HG03103 (cell line): ENCODE data around the gene EBNA1BP2.
"Not testable (repeated sequence)": the region's sequence is repeated elsewhere in the genome, so short reads cannot be mapped to it uniquely, and the experiment has no call there.

Source experiments
- ATAC-seq: cut with Tn5 transposase; IDR thresholded peaks from one replicate; pipeline ENCODE4 v1.9.1; 2021; ENCODE audit warnings: low read depth; ENCODE audit not compliant: unreplicated experiment

Gene EBNA1BP2

DNA sequence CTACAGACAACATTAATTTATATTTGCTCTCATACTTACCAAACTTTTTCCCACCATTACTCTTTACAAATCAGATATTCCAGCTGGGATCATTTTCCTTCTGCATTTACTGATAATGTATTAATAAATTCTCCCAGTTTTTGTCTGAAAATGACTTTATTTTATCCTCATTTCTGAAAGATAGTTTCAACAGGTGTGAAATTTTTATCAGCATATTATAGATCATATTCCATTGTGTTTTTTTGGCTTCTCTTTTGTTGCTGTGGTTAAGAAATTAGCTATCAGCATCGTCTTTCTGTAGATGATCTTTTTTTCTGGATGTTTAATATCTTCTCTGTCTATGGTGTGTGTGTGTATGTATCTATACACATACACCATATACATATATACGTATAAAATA is 2.8 kb upstream of the EBNA1BP2 start:
- ATAC-seq, result no peak

DNA sequence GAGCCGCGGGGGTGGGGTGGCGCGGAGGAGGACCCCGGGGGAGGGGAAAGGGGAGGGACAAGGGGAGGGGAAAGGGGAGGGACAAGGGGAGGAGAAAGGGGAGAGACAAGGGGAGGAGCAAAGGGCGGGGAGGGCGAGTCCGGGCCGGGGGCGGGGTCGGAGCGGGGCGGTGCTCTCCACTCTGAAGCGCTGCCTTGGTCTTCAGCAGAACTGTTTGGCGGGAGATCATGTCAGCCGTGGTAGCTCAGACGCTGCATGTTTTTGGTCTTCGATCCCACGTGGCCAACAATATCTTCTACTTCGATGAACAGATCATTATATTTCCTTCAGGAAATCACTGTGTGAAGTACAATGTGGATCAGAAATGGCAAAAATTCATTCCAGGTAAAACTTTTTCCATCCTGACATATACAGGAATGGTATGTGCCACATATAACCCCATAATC is 460 bp upstream of the EBNA1BP2 start:
- ATAC-seq, result peak; percentile 39

DNA sequence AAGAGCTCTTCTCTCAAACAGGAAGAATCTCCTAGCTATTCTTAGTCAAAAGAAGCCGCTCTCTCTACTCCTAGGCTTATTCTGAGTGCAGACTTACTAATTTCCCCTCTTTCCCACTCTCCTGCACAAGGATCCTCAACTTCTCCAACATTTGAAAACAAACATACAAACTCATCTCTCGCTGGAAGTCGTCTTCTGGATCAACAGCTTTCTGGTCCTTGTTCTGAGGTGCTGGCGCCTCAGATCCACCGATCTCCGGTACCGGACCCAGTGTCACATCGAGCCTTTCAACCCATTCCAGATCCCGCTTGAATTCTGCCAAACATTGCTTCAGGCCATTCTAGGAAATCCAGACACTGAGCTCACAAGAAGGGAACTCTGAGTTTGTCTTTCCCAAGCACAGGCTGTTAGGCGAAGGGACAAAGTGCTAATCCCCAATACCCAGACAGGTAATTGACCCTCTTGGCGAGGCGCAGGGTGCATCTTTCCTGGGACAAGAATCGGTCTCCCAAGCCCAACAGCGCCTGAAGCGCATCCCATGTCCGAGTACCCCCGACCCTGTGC is 696 bp downstream of the EBNA1BP2 start:
- ATAC-seq, result no peak

DNA sequence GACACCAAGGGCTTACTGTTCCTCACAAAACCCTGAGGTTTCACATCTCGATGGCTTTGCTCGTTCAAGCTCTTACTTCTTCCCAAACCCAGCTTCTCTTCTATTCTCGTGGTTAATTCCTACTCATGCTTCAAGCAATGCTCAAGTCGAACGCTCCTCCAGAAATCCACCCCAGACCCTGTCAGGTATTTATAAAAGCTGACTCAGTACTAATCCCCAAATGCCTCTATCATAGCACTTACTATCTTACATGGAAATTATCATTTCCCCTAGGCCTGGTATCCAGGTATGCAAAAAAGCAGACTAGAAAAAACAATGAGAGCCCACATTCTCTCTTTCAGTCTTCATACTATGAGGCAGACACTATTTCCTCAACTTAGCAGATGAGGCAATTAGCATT is 6.3 kb downstream of the EBNA1BP2 start:
- no peak for ATAC-seq

DNA sequence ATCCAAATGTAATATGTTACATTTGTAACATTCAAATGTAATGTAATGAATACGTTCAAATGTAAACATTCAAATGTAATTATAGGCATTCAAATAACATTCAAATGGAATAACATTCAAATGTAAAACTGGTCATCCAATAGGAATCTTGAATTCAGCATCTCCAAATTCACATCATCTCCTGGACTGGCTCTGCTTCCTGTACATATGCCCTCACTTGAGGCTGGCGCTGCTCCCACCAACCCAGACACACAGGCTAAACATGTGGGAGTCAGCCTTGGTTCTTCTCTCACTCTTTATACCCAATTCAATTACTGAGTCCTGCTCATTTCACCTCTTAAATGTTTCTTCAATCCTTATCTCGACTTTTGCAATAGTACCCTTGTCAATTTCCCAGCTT is 6.9 kb downstream of the EBNA1BP2 start:
- no peak for ATAC-seq

DNA sequence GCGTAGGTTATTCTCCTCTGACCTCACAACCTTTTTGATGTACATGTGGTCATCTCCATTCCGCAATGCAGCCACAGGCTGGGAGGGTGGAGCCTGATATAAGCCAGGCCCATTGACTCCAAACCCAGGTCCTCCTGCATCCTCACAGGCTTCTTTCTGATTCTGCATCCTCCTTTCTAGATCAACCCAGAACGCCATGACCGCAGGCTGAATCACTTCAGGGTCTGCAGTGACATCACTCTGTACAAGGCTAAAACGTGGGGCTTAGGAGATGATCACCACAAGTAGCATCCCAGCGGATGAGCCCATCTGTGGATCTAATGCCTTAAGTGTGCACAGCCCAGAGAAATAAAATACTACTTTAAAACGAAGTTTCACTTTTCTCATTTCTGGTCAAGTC is 16.1 kb downstream of the EBNA1BP2 start:
- ATAC-seq, result no peak

DNA sequence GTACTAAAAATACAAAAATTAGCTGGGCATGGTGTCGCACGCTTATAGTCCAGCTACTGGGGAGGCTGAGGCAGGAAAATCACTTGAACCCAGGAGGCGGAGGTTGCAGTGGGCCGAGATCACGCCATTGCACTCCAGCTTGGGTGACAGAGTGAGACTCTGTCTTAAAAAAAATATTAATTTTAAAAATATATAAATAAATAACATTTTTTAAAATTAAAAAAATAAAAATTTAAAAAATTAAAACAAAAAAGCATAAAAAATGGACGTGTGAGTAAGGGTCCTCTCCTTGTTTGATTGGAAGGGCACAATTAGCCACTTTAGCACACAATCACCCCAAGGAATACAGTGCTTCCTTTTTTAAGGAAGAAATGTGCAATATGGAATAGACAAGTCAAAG is 18.6 kb downstream of the EBNA1BP2 start:
- ATAC-seq, result no peak

DNA sequence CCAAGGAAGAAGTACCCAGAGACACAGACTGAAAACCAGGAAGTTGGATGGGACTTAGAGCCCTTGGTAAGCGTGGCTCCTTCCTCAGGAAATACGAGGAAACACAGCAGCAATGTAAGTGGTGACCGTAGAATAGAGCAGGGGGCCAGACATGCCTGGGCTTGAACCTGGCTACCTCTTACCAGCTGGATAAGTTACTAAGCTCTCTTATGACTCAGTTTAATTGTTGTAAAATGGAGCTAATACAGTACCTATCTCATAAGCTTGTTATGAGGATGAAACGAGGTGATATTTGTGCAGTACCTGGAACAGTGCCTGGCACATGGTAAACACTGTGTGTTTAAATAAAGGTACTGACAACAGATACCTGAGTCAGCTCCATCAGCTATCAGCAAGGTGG is 19.2 kb downstream of the EBNA1BP2 start:
- ATAC-seq, result no peak

DNA sequence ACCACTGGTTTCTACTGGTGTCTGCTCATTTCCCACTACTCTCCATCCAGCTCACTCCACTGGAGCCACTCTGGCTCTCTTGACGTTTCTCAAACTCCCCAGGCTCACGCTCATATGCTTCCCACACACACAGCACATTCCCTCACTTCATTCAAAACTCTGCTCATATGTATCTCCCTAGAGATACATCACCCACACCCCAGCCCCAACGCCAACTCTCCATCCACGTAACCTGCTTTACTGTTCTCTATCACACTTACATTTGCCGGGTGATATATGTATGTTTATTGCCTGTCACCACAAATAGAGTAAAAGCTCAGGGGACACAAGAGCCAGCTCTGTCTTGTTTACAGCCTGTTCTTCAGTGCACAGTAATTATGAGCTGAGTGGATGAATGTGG is 22.2 kb downstream of the EBNA1BP2 start:
- no peak for ATAC-seq

DNA sequence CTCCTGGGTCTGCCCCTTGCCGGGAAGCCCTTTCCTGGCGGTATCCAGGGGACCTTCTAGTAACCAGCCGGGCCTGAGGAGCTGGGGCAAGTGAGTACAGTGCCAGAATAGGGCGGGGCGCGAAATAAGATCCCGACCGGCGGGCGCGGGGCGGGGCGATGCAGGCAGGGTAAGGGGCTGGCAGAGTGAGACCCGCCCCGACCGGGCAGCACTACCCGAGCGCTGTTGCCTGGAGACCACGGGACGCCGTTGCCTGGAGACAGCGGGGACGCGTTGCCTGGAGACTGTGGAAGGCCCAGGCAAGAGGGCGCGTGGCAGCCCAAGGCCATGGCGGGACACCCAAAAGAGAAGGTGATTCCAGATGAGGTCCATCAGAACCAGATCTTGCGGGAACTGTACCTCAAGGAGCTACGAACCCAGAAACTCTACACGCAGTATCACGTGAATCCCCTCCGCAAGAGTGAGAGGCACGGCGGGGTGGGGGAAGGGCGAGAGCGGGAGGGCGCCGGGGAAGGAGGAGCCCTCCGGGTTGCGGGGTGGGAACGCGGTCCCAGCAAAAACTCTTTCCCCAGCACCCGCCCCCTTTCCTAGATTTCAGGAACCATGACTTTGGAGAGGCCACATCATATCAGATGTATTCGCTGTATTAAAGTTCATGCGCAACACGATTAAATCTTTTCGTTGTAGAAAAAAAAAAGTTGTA is 24.3 kb downstream of the EBNA1BP2 start:
- ATAC-seq, result no peak

DNA sequence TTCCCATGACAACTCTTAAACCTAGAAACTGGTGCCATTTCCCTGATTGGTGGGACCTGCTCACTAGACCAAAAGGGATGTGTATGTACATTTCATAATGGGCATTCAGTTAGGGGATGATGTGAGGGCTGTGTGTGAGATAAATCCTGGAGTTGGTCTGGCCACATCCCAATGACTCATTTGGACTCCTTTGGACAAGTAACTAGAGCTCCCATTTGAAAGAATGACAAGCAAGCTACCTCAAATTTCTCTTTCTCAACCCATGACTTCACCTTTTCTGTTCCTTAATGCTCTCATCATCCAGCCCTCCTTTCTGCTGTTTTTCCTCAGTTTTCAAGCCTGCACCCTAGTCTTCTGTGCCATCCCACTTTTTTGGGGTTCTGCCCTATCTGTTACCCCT is 27.9 kb downstream of the EBNA1BP2 start:
- no peak for ATAC-seq

DNA sequence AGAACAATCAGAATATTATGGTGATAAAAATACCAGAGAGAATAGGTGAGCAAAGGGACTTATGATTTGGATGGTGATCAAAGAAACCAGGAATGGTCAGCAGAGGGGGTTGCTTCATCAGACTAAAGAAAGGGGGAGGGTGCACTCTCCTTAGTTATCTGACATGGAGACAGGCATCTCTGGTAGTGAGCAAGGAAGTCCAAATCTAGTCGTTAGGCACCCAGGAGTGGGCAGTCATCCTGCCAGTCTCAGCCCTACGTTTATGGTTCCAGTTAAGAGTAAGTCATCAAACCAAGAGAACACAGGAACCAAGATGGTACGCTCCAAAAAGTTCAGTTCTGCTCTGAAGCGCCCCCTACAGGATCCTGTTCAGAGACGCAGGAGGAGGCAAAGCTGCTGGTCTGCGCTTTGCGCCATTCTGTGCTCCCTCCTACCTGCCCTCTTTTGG is 28.6 kb downstream of the EBNA1BP2 start:
- ATAC-seq, result no peak

DNA sequence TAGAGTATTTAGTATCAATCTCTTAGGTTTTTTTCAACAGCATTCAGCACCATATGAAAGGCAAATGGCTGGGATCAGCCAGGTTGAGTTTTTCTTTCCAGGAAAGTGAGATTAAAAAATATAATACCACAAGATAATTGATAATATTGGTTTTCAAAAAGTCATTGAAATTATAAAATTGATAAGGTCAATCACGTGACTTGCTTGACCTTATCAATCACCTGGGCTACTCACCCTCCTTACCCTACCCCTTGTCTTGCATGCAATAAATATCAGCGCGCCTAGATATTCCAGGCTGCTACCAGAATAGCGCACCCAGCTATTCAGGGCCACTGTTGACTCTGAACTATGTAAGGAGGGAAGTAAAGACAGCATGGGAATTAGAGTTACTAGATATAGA is 31.5 kb downstream of the EBNA1BP2 start:
- ATAC-seq, result no peak

DNA sequence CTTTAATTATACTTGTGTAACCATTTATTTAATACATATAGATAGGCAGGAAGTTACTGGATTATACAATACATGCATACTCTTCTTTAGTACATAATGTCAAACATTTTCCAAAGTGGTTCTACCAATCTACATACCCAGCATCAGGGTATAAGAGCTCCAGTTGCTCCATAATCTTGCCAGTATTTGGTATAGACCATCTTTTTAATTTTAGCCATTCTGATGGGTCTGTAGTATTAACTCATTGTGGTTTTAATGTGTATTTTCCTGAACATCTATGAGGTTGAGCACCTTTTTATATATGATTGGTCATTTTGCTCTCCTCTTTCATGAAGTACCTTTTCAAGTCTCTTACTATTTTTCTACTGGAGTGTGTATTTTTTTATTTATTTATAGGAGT is 32.1 kb downstream of the EBNA1BP2 start:
- ATAC-seq, result no peak

DNA sequence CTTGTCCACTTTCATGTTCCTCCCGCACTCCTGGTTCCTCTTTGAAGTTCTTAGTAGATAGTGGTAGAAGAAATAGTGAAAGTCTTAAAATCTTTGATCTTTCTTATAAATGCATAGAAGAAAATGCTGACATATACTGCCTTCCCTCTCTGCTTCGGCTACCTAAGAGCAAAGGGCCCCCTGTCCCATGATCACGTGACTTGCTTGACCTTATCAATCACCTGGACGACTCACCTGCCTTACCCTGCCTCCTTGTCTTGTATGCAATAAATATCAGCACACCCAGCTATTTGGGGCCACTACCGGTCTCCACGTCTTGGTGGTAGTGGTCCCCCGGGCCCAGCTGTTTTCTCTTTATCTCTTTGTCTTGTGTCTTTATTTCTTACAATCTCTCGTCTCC is 32.8 kb downstream of the EBNA1BP2 start:
- ATAC-seq, result not testable (repeated sequence)

DNA sequence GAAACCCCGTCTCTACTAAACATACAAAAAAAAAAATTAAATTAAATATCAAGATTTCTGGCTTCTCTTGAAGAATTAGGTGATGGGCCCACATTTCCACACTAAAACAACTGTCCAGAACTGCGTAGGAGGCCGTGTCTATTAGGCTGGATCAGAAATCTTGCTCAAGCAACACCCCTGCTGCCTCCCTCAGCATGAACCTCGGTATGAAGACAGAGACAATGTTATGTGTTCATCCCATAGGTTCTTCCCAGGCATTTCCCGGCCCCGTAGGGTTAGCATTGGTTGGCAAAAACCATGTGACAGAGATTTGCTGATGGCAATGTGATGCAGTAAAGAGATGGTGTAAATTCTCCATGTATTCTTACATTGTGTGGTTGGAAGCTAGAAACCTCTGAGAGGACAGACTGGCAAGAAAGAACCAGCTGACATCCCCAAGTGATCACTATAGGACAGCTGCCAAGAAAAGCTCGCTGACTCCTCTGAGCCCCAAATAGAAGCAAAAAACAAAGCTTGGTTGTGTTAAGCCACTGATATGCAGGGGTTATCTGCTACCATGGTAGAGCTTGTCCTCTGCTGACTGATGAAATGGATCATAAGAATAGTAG is 34.5 kb downstream of the EBNA1BP2 start:
- no peak for ATAC-seq

DNA sequence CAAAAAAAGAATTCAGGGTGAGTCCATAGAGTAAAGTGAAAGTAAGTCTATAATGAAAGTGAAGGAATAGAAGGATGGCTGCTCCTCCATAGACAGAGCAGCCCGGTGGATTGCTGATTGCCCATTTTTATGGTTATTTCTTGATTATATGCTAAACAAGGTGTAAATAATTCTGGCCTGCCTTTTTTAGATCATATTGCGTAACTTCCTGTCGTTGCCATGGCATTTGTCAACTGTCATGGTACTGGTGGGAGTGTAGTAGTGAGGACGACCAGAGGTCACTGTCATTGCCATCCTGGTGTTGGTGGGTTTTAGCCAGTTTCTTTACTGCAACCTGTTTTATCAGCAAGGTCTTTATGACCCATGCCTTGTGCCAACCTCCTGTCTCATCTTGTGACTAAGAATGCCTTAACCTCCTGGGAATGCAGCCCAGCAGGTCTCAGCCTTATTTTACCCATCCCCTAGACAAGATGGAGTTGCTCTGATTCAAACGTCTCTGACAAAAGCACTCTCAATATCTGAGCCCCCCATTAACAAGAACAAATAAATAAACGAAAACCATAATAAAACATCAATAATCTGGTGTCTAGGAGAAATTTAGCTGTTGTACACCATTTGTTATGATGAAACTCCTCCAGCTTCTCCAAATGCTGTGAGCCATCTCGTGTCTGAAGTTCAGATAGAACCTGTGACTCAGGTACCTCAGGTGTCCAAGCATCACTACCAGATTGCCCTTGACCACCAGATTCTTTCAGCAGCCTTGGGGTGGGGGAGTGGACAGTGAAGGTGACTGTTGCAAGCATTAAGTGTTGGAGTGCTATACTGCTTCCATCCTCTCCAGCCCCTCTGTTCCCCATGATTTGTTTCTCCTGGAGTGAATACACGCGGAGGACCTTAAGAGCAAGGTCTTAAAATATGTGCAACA is 36.0 kb downstream of the EBNA1BP2 start:
- ATAC-seq, result no peak

DNA sequence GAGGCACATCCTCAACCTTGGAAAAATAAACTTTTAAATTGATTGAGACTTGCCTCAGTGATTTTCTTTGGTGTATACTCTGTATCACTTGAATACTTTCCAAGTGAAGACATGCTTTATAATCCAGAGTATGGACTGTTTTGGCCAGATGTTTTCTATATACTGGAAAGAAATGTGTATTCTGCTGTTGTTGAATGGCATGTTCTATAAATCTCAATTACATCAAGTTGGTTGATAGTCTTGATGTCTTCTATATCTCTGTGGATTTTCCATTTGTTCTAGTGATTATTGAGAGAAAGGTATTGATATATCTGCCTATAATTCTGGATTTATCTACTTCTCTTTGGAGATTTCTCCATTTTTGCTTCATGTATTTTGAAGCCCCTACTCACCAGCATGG is 37.5 kb downstream of the EBNA1BP2 start:
- ATAC-seq, result no peak

DNA sequence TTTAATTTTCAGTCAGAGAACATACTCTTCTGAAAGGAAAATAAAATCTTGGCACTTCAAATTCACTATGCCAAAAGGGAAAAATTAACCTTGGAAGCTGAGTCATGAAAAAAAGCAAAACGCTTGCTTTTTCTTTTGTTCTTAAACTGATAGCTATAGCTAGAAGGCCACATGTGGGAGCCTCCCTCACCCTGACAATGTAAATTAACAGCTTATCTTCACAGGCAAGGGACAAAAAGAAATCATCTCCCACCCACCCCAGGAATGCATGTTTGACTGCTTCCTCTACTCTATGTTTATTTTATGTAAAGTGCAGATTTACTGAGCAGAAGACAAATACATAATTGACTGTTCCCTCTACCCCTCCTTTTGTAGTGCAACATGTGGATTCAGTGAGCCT is 38.0 kb downstream of the EBNA1BP2 start:
- no peak for ATAC-seq

DNA sequence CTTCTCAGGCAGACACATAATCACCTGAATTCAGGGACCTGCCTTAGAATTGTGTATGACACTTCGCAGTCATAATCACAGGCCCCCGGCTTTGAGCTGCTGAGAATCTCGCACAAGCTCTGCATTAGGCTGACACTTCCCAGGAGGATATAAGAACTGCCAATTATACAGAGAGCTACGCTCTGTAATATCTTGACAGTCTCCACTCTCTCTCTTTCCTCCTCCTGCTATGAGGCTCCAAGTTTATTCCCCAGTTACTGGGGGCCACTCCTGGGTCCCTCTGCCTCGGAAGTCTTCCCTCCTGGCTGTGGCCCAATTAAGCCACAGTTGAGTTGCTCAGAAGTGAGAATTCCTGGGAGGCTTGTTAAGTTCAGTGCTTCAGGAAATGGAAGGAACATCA is 42.7 kb downstream of the EBNA1BP2 start:
- no peak for ATAC-seq

DNA sequence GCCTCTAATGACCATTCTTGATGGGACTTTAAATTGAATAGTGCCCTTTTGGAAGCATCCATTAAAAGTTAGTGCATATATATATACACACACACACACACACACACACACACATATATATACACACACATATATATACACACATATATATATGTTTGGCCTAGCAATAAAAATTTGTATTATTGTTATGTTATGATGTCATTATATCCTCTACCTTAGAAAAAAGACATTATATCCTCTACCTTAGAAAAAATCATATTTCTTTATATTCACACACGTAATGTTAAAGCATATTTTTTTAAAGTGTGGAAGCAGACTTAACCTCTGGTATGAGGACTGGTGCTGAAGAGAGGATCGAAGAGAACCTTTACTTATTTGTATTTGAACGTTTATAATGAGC is 43.3 kb downstream of the EBNA1BP2 start:
- ATAC-seq, result no peak
